KBM-7 (cell line): ENCODE measurements around the gene ATP9A.
"Not testable (repeated sequence)": the region's sequence is repeated elsewhere in the genome, so short reads cannot be mapped to it uniquely, and the experiment has no call there.

ENCODE experiments used
- DNase-seq: peaks from one replicate; pipeline ENCODE4 v3.0.0-alpha.2; 2015
- in situ Hi-C: fragments of 300-500 bp; cut with MboI; formaldehyde crosslinking; loops from 2 replicates; pipeline ENCODE4 v1.14.3; 2020; ENCODE audit warnings: low sequenced_read_pairs, low pct_unique_long_range_greater_than_20kb, mixed read lengths

Gene ATP9A

GRCh38 chr20:51797357-51798025, 29.3 kb upstream of the ATP9A start:
- no peak for DNase-seq
- in situ Hi-C loops: no loop called here

GRCh38 chr20:51796340-51796739, 28.1 kb upstream of the ATP9A start:
- in situ Hi-C loops: no loop called here
- DNase-seq: no peak

GRCh38 chr20:51792960-51793359, 24.8 kb upstream of the ATP9A start:
- in situ Hi-C loops: no loop called here
- DNase-seq: no peak

GRCh38 chr20:51791626-51792025, 23.4 kb upstream of the ATP9A start:
- DNase-seq: no peak
- in situ Hi-C loops: no loop called here

- in situ Hi-C loops: no loop called here
These were observed 22.1 kb upstream of the ATP9A start for GRCh38 chr20:51790256-51790655.

GRCh38 chr20:51789434-51789833, 21.2 kb upstream of the ATP9A start:
- DNase-seq: peak; percentile 35
- in situ Hi-C loops: no loop called here

More at GRCh38 chr20:51790256-51790655, 22.1 kb upstream of the ATP9A start:
- no peak for DNase-seq

- in situ Hi-C loops: no loop called here
- DNase-seq: no peak
These were observed 20.6 kb upstream of the ATP9A start for GRCh38 chr20:51788822-51789221.

- in situ Hi-C loops: no loop called here
These were observed 16.1 kb upstream of the ATP9A start for GRCh38 chr20:51784299-51784698.

GRCh38 chr20:51778229-51778759, 10.1 kb upstream of the ATP9A start:
- in situ Hi-C loops, DNase-seq: not testable (repeated sequence)

More at GRCh38 chr20:51784299-51784698, 16.1 kb upstream of the ATP9A start:
- no peak for DNase-seq

GRCh38 chr20:51775241-51775640, 7.1 kb upstream of the ATP9A start:
- DNase-seq: no peak
- in situ Hi-C loops: no loop called here

- in situ Hi-C loops: no loop called here
- no peak for DNase-seq
These were observed 4.0 kb upstream of the ATP9A start for GRCh38 chr20:51772236-51772635.

- in situ Hi-C loops: no loop called here
- DNase-seq: no peak
These were observed 1.9 kb upstream of the ATP9A start for GRCh38 chr20:51769976-51770615.

GRCh38 chr20:51768759-51769517, 748 bp upstream of the ATP9A start:
- peak; percentile 17 for DNase-seq
- in situ Hi-C loops: no loop called here

GRCh38 chr20:51766994-51767866, 960 bp downstream of the ATP9A start:
- in situ Hi-C loops: no loop called here
- DNase-seq: peak; percentile 64

- DNase-seq, in situ Hi-C loops: not testable (repeated sequence)
These were observed 2.8 kb downstream of the ATP9A start for GRCh38 chr20:51765381-51765780.

GRCh38 chr20:51763965-51764602, 4.1 kb downstream of the ATP9A start:
- in situ Hi-C loops: no loop called here
- DNase-seq: no peak

GRCh38 chr20:51760905-51761546, 7.2 kb downstream of the ATP9A start:
- in situ Hi-C loops: no loop called here
- no peak for DNase-seq
